Measurements from ENCODE around the gene RSPRY1.

RSPRY1 gene

DNA sequence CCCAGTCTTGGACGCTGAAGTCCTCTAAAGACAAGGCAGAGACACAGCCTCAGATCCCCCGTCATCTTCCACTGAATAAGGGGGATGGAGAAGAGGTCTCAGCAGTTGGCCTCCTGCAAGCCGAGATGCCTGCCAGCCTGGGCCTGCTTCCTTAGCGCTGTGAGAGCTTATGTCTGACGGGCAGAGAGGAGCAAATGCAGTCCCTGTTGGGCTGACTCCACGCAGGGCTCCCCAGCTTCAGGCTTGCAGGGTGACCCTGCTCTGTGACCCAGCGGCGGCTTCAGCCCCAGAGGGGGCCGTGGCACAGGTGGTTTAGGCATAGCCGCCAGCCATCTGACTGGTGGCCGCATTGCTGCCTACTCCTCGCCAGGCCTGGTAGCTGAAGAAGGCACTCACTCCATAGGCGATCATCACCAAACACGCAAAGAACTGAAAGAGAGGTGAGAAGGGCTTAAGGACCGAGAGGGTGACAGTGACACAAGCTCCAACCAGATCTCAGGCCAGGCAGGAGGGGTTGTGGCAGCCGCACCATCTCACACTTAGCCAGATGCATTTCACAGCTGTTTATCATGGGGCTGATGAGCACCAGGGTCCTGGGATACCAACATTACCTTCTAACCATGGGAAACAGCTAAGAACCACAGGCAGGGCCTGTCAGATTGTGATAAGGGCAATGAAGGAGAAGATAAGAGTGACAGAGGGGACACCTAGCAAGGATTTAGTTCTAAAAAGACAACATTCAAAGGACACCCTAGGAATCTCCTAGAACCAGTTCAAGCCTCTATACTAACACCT lies 70.7 kb downstream of the RSPRY1 start:
- no peak overlapping the region for H3K27ac ChIP-seq (ENCODE audit: low read length)
- no peaks in the 10 kb centered on the region for H3K4me1 ChIP-seq (ENCODE audit: low read length)
- TF ChIP-seq, protein P1, sequence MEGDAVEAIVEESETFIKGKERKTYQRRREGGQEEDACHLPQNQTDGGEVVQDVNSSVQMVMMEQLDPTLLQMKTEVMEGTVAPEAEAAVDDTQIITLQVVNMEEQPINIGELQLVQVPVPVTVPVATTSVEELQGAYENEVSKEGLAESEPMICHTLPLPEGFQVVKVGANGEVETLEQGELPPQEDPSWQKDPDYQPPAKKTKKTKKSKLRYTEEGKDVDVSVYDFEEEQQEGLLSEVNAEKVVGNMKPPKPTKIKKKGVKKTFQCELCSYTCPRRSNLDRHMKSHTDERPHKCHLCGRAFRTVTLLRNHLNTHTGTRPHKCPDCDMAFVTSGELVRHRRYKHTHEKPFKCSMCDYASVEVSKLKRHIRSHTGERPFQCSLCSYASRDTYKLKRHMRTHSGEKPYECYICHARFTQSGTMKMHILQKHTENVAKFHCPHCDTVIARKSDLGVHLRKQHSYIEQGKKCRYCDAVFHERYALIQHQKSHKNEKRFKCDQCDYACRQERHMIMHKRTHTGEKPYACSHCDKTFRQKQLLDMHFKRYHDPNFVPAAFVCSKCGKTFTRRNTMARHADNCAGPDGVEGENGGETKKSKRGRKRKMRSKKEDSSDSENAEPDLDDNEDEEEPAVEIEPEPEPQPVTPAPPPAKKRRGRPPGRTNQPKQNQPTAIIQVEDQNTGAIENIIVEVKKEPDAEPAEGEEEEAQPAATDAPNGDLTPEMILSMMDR (IDR thresholded peaks at IDR 0.05; ENCODE audit: low read length): no peak
- TF ChIP-seq EZH2 (optimal IDR thresholded peaks at IDR 0.05; ENCODE audit: low read depth, low read length) (no peak), EZH2phosphoT487 (IDR thresholded peaks at IDR 0.05; ENCODE audit: low read length) (no peak)
- H3K79me2 ChIP-seq (ENCODE audit: low read length): no peaks in the 10 kb centered on the region
- no peaks in the 10 kb centered on the region for H3K27me3 ChIP-seq (replicated peaks; ENCODE audit: insufficient read depth, low read length)
- H2AFZ ChIP-seq (ENCODE audit: low read length): no peak overlapping the region
- no peak for DNase-seq
- no peaks in the 10 kb centered on the region for H4K20me1 ChIP-seq (ENCODE audit: insufficient read depth, low read length)
- no peaks in the 10 kb centered on the region for H3K36me3 ChIP-seq (replicated peaks; ENCODE audit: insufficient read depth, low read length)
- H3F3A ChIP-seq (ENCODE audit: insufficient read depth, low read length): no peaks in the 10 kb centered on the region
- no peak overlapping the region for H3K9ac ChIP-seq (ENCODE audit: low read length)
- no peak overlapping the region for H3K4me3 ChIP-seq (ENCODE audit: low read length)
- no peaks in the 10 kb centered on the region for H3K9me3 ChIP-seq (replicated peaks; ENCODE audit: insufficient read depth, low read length)
- no peaks in the 10 kb centered on the region for H3K9me2 ChIP-seq (replicated peaks; ENCODE audit: insufficient read depth, low read length)
- no peak overlapping the region for H3K4me2 ChIP-seq (ENCODE audit: low read depth, low read length)

DNA sequence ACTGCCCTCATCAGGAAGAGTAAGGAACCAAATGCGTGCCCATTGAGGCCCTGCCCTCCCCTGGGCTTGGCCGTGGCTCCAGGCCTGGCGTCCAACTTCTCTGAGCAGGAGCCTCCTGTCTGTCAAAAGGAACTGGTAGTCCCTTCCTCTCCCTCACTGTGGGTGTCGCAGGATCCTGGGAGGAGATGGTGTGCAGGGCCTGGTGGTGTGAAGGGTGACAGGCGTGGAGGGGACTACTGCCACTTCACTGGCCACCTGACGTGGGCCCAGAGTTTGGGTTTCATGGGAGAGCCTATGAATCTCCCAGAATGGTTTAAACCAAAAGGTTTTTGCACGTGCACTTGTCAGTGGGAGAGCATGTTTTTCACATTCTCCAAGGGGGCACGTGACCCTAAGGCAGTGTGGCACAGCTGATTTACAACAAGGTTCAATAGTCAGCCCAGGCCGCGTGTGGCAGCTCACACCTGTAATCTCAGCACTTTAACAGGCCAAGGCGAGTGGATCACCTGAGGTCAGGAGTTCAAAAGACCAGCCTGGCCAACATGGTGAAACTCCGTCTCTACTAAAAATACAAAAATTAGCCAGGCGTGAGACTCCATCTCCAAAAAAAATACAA lies 71.4 kb downstream of the RSPRY1 start:
- no peaks in the 10 kb centered on the region for H3K9me2 ChIP-seq (replicated peaks; ENCODE audit: insufficient read depth, low read length)
- no peaks in the 10 kb centered on the region for H3K9me3 ChIP-seq (replicated peaks; ENCODE audit: insufficient read depth, low read length)
- no peaks in the 10 kb centered on the region for H3K27me3 ChIP-seq (replicated peaks; ENCODE audit: insufficient read depth, low read length)
- H3K27ac ChIP-seq (ENCODE audit: low read length): no peak overlapping the region
- no peaks in the 10 kb centered on the region for H3K4me1 ChIP-seq (ENCODE audit: low read length)
- TF ChIP-seq, protein P1 (IDR thresholded peaks at IDR 0.05; ENCODE audit: low read length): no peak
- TF ChIP-seq EZH2phosphoT487 (IDR thresholded peaks at IDR 0.05; ENCODE audit: low read length): no peak
- TF ChIP-seq EZH2 (optimal IDR thresholded peaks at IDR 0.05; ENCODE audit: low read depth, low read length): no peak
- no peak overlapping the region for H3K9ac ChIP-seq (ENCODE audit: low read length)
- DNase-seq: no peak
- no peaks in the 10 kb centered on the region for H3K79me2 ChIP-seq (ENCODE audit: low read length)
- no peak overlapping the region for H3K4me3 ChIP-seq (ENCODE audit: low read length)
- no peaks in the 10 kb centered on the region for H3F3A ChIP-seq (ENCODE audit: insufficient read depth, low read length)
- no peak overlapping the region for H3K4me2 ChIP-seq (ENCODE audit: low read depth, low read length)
- no peak overlapping the region for H2AFZ ChIP-seq (ENCODE audit: low read length)
- no peaks in the 10 kb centered on the region for H3K36me3 ChIP-seq (replicated peaks; ENCODE audit: insufficient read depth, low read length)
- H4K20me1 ChIP-seq (ENCODE audit: insufficient read depth, low read length): no peaks in the 10 kb centered on the region

DNA sequence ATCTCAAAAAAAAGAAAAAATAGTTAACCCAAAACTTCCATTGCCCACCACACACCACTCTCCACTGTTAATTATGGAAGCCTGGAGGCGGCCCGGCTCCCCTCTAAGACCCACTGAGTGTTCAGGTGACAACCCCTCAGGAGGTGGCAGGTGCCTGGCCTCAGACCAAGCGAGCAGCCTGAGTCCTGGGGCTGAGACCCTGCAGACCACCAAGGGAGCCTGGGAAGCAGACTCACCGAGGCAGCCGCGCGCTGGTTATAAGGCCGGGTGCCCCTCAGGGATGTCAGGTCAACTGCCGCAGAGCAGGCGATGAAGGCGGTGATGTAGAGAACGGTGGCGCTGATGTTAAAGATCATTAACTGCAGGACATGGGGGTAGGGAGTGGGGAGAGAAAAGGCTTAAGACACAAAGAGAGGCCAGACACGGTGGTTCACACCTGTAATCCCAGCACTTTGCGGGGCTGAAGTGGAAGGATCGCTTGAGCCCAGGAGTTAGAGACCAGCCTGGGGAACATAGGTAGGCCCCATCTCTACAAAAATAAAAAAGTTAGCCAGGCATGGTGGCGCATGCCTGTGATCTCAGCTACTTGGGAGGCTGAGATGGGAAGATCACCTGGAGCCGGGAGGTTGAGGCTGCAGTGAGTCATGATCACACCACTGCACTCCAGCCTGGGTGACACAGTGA lies 72.2 kb downstream of the RSPRY1 start:
- Histone ChIP-seq H3K4me1 (ENCODE audit: low read length) (no peaks in the 10 kb centered on the region), H3K9me2 (replicated peaks; ENCODE audit: insufficient read depth, low read length) (no peaks in the 10 kb centered on the region), H3K9me3 (replicated peaks; ENCODE audit: insufficient read depth, low read length) (no peaks in the 10 kb centered on the region), H3K79me2 (ENCODE audit: low read length) (no peaks in the 10 kb centered on the region), H3K27me3 (replicated peaks; ENCODE audit: insufficient read depth, low read length) (no peaks in the 10 kb centered on the region), H3K4me2 (ENCODE audit: low read depth, low read length) (no peak overlapping the region), H4K20me1 (ENCODE audit: insufficient read depth, low read length) (no peaks in the 10 kb centered on the region), H3K4me3 (ENCODE audit: low read length) (no peak overlapping the region), H2AFZ (ENCODE audit: low read length) (no peak overlapping the region), H3K36me3 (replicated peaks; ENCODE audit: insufficient read depth, low read length) (no peaks in the 10 kb centered on the region), H3F3A (ENCODE audit: insufficient read depth, low read length) (no peaks in the 10 kb centered on the region), H3K27ac (ENCODE audit: low read length) (no peak overlapping the region), H3K9ac (ENCODE audit: low read length) (no peak overlapping the region)
- TF ChIP-seq EZH2phosphoT487 (IDR thresholded peaks at IDR 0.05; ENCODE audit: low read length): no peak
- TF ChIP-seq, protein P1 (IDR thresholded peaks at IDR 0.05; ENCODE audit: low read length): no peak
- no peak for TF ChIP-seq EZH2 (optimal IDR thresholded peaks at IDR 0.05; ENCODE audit: low read depth, low read length)
- DNase-seq: no peak

Data from MM.1S (cell line).